Right cardiac atrium (tissue), 5 donors: ENCODE results near the gene CWC15. TPM values are rescaled to one million over a fixed set of nuclear protein-coding genes. Genes with fewer than 3 reads are reported as not detected.
"Not testable (repeated sequence)": the region's sequence is repeated elsewhere in the genome, so short reads cannot be mapped to it uniquely, and the experiment has no call there.

Source experiments
- ATAC-seq, 2 donors: fragments of 200-7000 bp; cut with Tn5 transposase; one replicate each; pipeline versions ENCODE4 v1.8.0 to v1.9.1; 2020; ENCODE audit warnings: moderate library complexity in 2 of 2, mild to moderate bottlenecking in 1 of 2
- DNase-seq, 3 donors: peaks; one replicate each; pipeline ENCODE4 v3.0.0-alpha.2; 2020
- H3K27ac ChIP-seq: one replicate; pipeline ENCODE4 v1.5.1; 2013; ENCODE audit warnings: mild to moderate bottlenecking, low read length, control low read depth, moderate library complexity
- H3K27me3 ChIP-seq: one replicate; pipeline ENCODE4 v1.6.1; 2013; ENCODE audit not compliant: control insufficient read depth, insufficient read depth
- H3K4me1 ChIP-seq: one replicate; pipeline ENCODE4 v1.6.1; 2013; ENCODE audit warnings: low read length; ENCODE audit not compliant: control insufficient read depth, insufficient read depth
- H3K4me3 ChIP-seq: one replicate; pipeline ENCODE4 v1.5.1; 2013; ENCODE audit warnings: low read length, control low read depth
- H3K9me3 ChIP-seq: one replicate; pipeline ENCODE4 v1.6.1; 2013; ENCODE audit warnings: low read length; ENCODE audit not compliant: control insufficient read depth
- WGBS: extraction: QIAGEN DNeasy Blood & Tissue Kit; methylation state at CpG from one replicate; pipeline ENCODE4 v1.1.7; 2013; 5-methylcytosine and 5-hydroxymethylcytosine counted together
- intact Hi-C, 4 donors: fragments of 100-400 bp; cut with DNase I; formaldehyde crosslinking; loops; one replicate each; pipeline versions ENCODE4 v1.11.0 to v1.14.0; 2022 to 2023
- polyA plus RNA-seq: library from polyadenylated mRNA; stranded (reverse); fragments of 200-250 nt; gene quantifications from one replicate; pipeline ENCODE4 v1.2.3, GENCODE V29; 2013
- total RNA-seq, 4 donors: library from RNA; stranded (reverse); fragmentation: NEBNext Ultra II Directional; extraction: Animal tissue kit (Norgen Biotek cat#: 25700); gene quantifications; one replicate each; pipeline ENCODE4 v1.2.1, GENCODE V29; 2021
- donor health status: healthy with polysubstance abuse.
- donor health status: DM: no; HTN: yes; CAD: no.
- donor health status: DM: no; HTN: no; CAD: no.
- donor health status: DM: no; HTN: yes; CAD: no; lungs with severe emphysema.
- donor health status: DM: yes; HTN: yes; CAD: no.

The CWC15 gene
- total and polyA plus RNA-seq, 5 donors: 63.6 to 82.7 (median 67.4) TPM

GRCh38 chr11:94932503-94932902 is 40.9 kb downstream of the CWC15 start:
- Histone ChIP-seq H3K4me1 (peaks cover 8% of the 10 kb centered on the region), H3K4me3 (no peak overlapping the region), H3K27me3 (no peaks in the 10 kb centered on the region), H3K9me3 (no peaks in the 10 kb centered on the region), H3K27ac (no peak overlapping the region)
- intact Hi-C loops: no loop called here
- ATAC-seq (no peak), DNase-seq (no peak)
- 94% methylated on average over 5 of the region's 5 CpGs for WGBS

GRCh38 chr11:94932072-94932471 is 41.3 kb downstream of the CWC15 start:
- H3K4me3 ChIP-seq, ATAC-seq, H3K27ac ChIP-seq, intact Hi-C loops, H3K9me3 ChIP-seq, DNase-seq, H3K27me3 ChIP-seq: not testable (repeated sequence)
- peaks cover 12% of the 10 kb centered on the region for H3K4me1 ChIP-seq

GRCh38 chr11:94928117-94928990 is 45.0 kb downstream of the CWC15 start:
- H3K27me3 ChIP-seq: no peaks in the 10 kb centered on the region
- ATAC-seq (no peak), DNase-seq (no peak)
- H3K4me1 ChIP-seq: peaks cover 18% of the 10 kb centered on the region
- H3K4me3 ChIP-seq: no peak overlapping the region
- 95% methylated on average over 1 of the region's 1 CpG for WGBS
- peak overlapping the region; percentile 61 for H3K27ac ChIP-seq
- H3K9me3 ChIP-seq: no peaks in the 10 kb centered on the region
- intact Hi-C loops: no loop called here

GRCh38 chr11:94926698-94927237 is 46.6 kb downstream of the CWC15 start:
- peaks cover 18% of the 10 kb centered on the region for H3K4me1 ChIP-seq
- H3K9me3 ChIP-seq: no peaks in the 10 kb centered on the region
- H3K4me3 ChIP-seq: no peak overlapping the region
- intact Hi-C loops: no loop called here
- DNase-seq (peak; percentile 94 to 96 (median 95)), ATAC-seq (peak; percentile 95 to 96)
- peak overlapping the region; percentile 61 for H3K27ac ChIP-seq
- no peaks in the 10 kb centered on the region for H3K27me3 ChIP-seq
- WGBS: 4% methylated on average over 6 of the region's 6 CpGs

- Histone ChIP-seq H3K4me3 (no peak overlapping the region), H3K9me3 (no peaks in the 10 kb centered on the region), H3K27me3 (no peaks in the 10 kb centered on the region), H3K4me1 (peaks cover 18% of the 10 kb centered on the region), H3K27ac (peak overlapping the region; percentile 11)
- intact Hi-C loops: no loop called here
- DNase-seq (no peak), ATAC-seq (peak in 1 of 2 donors; percentile 11)
Measured at GRCh38 chr11:94926271-94926625, 47.1 kb downstream of the CWC15 start.

- Histone ChIP-seq H3K27ac (peak overlapping the region; percentile 9), H3K27me3 (no peaks in the 10 kb centered on the region), H3K9me3 (no peaks in the 10 kb centered on the region), H3K4me1 (peaks cover 18% of the 10 kb centered on the region), H3K4me3 (no peak overlapping the region)
- DNase-seq (no peak), ATAC-seq (no peak)
- WGBS: 56% methylated on average over 7 of the region's 7 CpGs
- intact Hi-C loops: no loop called here
Measured at GRCh38 chr11:94925422-94926270, 47.7 kb downstream of the CWC15 start.

- no peak overlapping the region for H3K27ac ChIP-seq
- WGBS: 52% methylated on average over 5 of the region's 5 CpGs
Measured at GRCh38 chr11:94924612-94925011, 48.7 kb downstream of the CWC15 start.

GRCh38 chr11:94924171-94924572 is 49.2 kb downstream of the CWC15 start:
- intact Hi-C loops: no loop called here
- no peak overlapping the region for H3K27ac ChIP-seq
- ATAC-seq (no peak), DNase-seq (no peak)
- H3K4me3 ChIP-seq: no peak overlapping the region
- H3K27me3 ChIP-seq: no peaks in the 10 kb centered on the region
- WGBS: 47% methylated on average over 6 of the region's 6 CpGs
- peaks cover 16% of the 10 kb centered on the region for H3K4me1 ChIP-seq
- H3K9me3 ChIP-seq: no peaks in the 10 kb centered on the region

More at GRCh38 chr11:94924612-94925011, 48.7 kb downstream of the CWC15 start:
- Histone ChIP-seq H3K4me1 (peaks cover 18% of the 10 kb centered on the region), H3K27me3 (no peaks in the 10 kb centered on the region), H3K9me3 (no peaks in the 10 kb centered on the region), H3K4me3 (no peak overlapping the region)
- intact Hi-C loops: no loop called here
- DNase-seq (no peak), ATAC-seq (no peak)

- Histone ChIP-seq H3K4me3 (no peak overlapping the region), H3K4me1 (peaks cover 13% of the 10 kb centered on the region), H3K9me3 (no peaks in the 10 kb centered on the region), H3K27ac (no peak overlapping the region), H3K27me3 (no peaks in the 10 kb centered on the region)
- intact Hi-C loops: no loop called here
- DNase-seq (no peak), ATAC-seq (no peak)
- WGBS: 99% methylated on average over 2 of the region's 2 CpGs
Measured at GRCh38 chr11:94923004-94923334, 50.4 kb downstream of the CWC15 start.

GRCh38 chr11:94922321-94923003 is 50.9 kb downstream of the CWC15 start:
- WGBS: 76% methylated on average over 5 of the region's 5 CpGs

GRCh38 chr11:94920311-94920710 is 53.0 kb downstream of the CWC15 start:
- DNase-seq (no peak), ATAC-seq (no peak)
- intact Hi-C loops: no loop called here
- Histone ChIP-seq H3K4me1 (no peaks in the 10 kb centered on the region), H3K4me3 (no peak overlapping the region), H3K27me3 (no peaks in the 10 kb centered on the region), H3K9me3 (no peaks in the 10 kb centered on the region), H3K27ac (no peak overlapping the region)

More at GRCh38 chr11:94922321-94923003, 50.9 kb downstream of the CWC15 start:
- Histone ChIP-seq H3K27me3 (no peaks in the 10 kb centered on the region), H3K27ac (no peak overlapping the region), H3K4me3 (no peak overlapping the region), H3K4me1 (peaks cover 10% of the 10 kb centered on the region), H3K9me3 (no peaks in the 10 kb centered on the region)
- DNase-seq: no peak
- ATAC-seq: no peak
- intact Hi-C loops: no loop called here
